DOHH2 (cell line): ENCODE measurements around the gene FZD4.

Experiments used
- H3F3A ChIP-seq: fragments of 200-600 bp; sonication (generic), shearing (Covaris generic); 2 replicates; pipeline ENCODE4 v1.6.0; 2016; ENCODE audit warnings: antibody characterized with exemption, mild to moderate bottlenecking; ENCODE audit not compliant: control insufficient read depth, insufficient read depth
- H3K27ac ChIP-seq: fragments of 200-600 bp; sonication (generic); 2 replicates; pipeline ENCODE4 v1.5.1; 2014; ENCODE audit warnings: low read depth, mild to moderate bottlenecking, low read length, moderate library complexity
- H3K27me3 ChIP-seq: fragments of 200-600 bp; sonication (generic); 2 replicates; pipeline ENCODE4 v1.6.1; 2014; ENCODE audit warnings: mild to moderate bottlenecking, low read length, mixed read lengths; ENCODE audit not compliant: control insufficient read depth
- H3K36me3 ChIP-seq: fragments of 200-600 bp; sonication (generic); 2 replicates; pipeline ENCODE4 v1.6.1; 2014; ENCODE audit warnings: mild to moderate bottlenecking, low read length, moderate library complexity, mixed read lengths; ENCODE audit not compliant: control insufficient read depth
- H3K4me1 ChIP-seq: fragments of 200-600 bp; sonication (generic); 2 replicates; pipeline ENCODE4 v1.6.1; 2014; ENCODE audit warnings: mild to moderate bottlenecking, low read length, mixed read lengths; ENCODE audit not compliant: control insufficient read depth
- H3K4me2 ChIP-seq: fragments of 200-600 bp; sonication (generic); 2 replicates; pipeline ENCODE4 v1.6.0; 2014; ENCODE audit warnings: mild to moderate bottlenecking, low read length, moderate library complexity
- H3K4me3 ChIP-seq: fragments of 200-600 bp; sonication (generic); 2 replicates; pipeline ENCODE4 v1.5.1; 2014; ENCODE audit warnings: mild to moderate bottlenecking, low read length, mixed read lengths
- H3K79me2 ChIP-seq: fragments of 200-600 bp; sonication (generic); 2 replicates; pipeline ENCODE4 v1.6.1; 2014; ENCODE audit warnings: mild to moderate bottlenecking, low read length, mixed read lengths; ENCODE audit not compliant: control insufficient read depth
- H3K9me2 ChIP-seq: fragments of 200-600 bp; sonication (generic); replicated peaks from 2 replicates; pipeline ENCODE4 v1.6.1; 2014; ENCODE audit warnings: mild to moderate bottlenecking, low read length, mixed read lengths; ENCODE audit not compliant: control insufficient read depth
- H3K9me3 ChIP-seq: fragments of 200-600 bp; sonication (generic); 2 replicates; pipeline ENCODE4 v1.6.1; 2014; ENCODE audit warnings: antibody characterized with exemption, low read length, mixed read lengths; ENCODE audit not compliant: control insufficient read depth, insufficient read depth
- H4K20me1 ChIP-seq: fragments of 200-600 bp; sonication (generic); 2 replicates; pipeline ENCODE4 v1.6.0; 2014; ENCODE audit warnings: low read depth, mild to moderate bottlenecking, antibody characterized with exemption, low read length, moderate library complexity; ENCODE audit not compliant: control insufficient read depth, insufficient read depth
- CTCF ChIP-seq: fragments of 200-600 bp; sonication (generic); IDR thresholded peaks from one replicate; pipeline ENCODE4 v1.5.1; 2014; ENCODE audit warnings: antibody characterized with exemption, mild to moderate bottlenecking, low read depth, low read length; ENCODE audit not compliant: poor library complexity, severe bottlenecking
- EZH2phosphoT487 ChIP-seq: fragments of 200-600 bp; sonication (generic); IDR thresholded peaks from 2 replicates; pipeline ENCODE4 v1.6.1; 2017; ENCODE audit warnings: borderline replicate concordance, mild to moderate bottlenecking, antibody characterized with exemption, low read length, moderate library complexity, mixed read lengths

Gene FZD4

GRCh38 chr11:86955111-86955360 lies 159 bp downstream of the FZD4 start:
- H3F3A ChIP-seq: no peaks in the 10 kb centered on the region
- H3K27me3 ChIP-seq: peaks cover 35% of the 10 kb centered on the region
- peaks cover 9% of the 10 kb centered on the region; the same call in 1 of the 2 replicates for H3K4me1 ChIP-seq
- no peak overlapping the region for H3K27ac ChIP-seq
- H3K9me2 ChIP-seq: no peaks in the 10 kb centered on the region
- no peaks in the 10 kb centered on the region for H3K36me3 ChIP-seq
- H3K9me3 ChIP-seq: no peaks in the 10 kb centered on the region
- no peaks in the 10 kb centered on the region for H4K20me1 ChIP-seq
- H3K4me3 ChIP-seq: peak overlapping the region; percentile 15; the same call in 1 of the 2 replicates
- peak overlapping the region; percentile 19; the same call in 1 of the 2 replicates for H3K4me2 ChIP-seq
- no peak for TF ChIP-seq EZH2phosphoT487
- no peak for TF ChIP-seq CTCF
- H3K79me2 ChIP-seq: no peaks in the 10 kb centered on the region

- H3K4me1 ChIP-seq: peaks cover 9% of the 10 kb centered on the region; the same call in 1 of the 2 replicates
- H3K27me3 ChIP-seq: peaks cover 35% of the 10 kb centered on the region
- H3K79me2 ChIP-seq: no peaks in the 10 kb centered on the region
- no peaks in the 10 kb centered on the region for H3K36me3 ChIP-seq
- H3K9me3 ChIP-seq: no peaks in the 10 kb centered on the region
- TF ChIP-seq EZH2phosphoT487: no peak
- no peak for TF ChIP-seq CTCF
- no peaks in the 10 kb centered on the region for H3F3A ChIP-seq
- H4K20me1 ChIP-seq: no peaks in the 10 kb centered on the region
- no peaks in the 10 kb centered on the region for H3K9me2 ChIP-seq
- no peak overlapping the region for H3K27ac ChIP-seq
- H3K4me2 ChIP-seq: no peak overlapping the region
- 0 out of 2 replicates have a peak overlapping the region, but pooled peaks have one; percentile 15 for H3K4me3 ChIP-seq
Measured at GRCh38 chr11:86954269-86955110, 705 bp downstream of the FZD4 start.

GRCh38 chr11:86952221-86952875 lies 2.8 kb downstream of the FZD4 start:
- no peak overlapping the region for H3K27ac ChIP-seq
- TF ChIP-seq CTCF: no peak
- TF ChIP-seq EZH2phosphoT487: no peak
- no peaks in the 10 kb centered on the region for H3K36me3 ChIP-seq
- H4K20me1 ChIP-seq: no peaks in the 10 kb centered on the region
- no peaks in the 10 kb centered on the region for H3K9me2 ChIP-seq
- H3F3A ChIP-seq: no peaks in the 10 kb centered on the region
- peaks cover 9% of the 10 kb centered on the region; the same call in 1 of the 2 replicates for H3K4me1 ChIP-seq
- peaks cover 30% of the 10 kb centered on the region for H3K27me3 ChIP-seq
- H3K79me2 ChIP-seq: no peaks in the 10 kb centered on the region
- no peak overlapping the region for H3K4me3 ChIP-seq
- no peak overlapping the region for H3K4me2 ChIP-seq
- H3K9me3 ChIP-seq: no peaks in the 10 kb centered on the region
